NCI-H2171 (cell line): ENCODE measurements around the gene FAM13A.
"Not testable (repeated sequence)": the region's sequence is repeated elsewhere in the genome, so short reads cannot be mapped to it uniquely, and the experiment has no call there.

Experiments used
- DNase-seq: peaks from one replicate; lab custom pipeline; 2025; lab: John Stamatoyannopoulos, UW

The FAM13A gene

GRCh38 chr4:89042055-89042454 lies 14.9 kb downstream of the FAM13A start:
- DNase-seq, result no peak

GRCh38 chr4:89039730-89040338 lies 17.2 kb downstream of the FAM13A start:
- DNase-seq, result no peak

GRCh38 chr4:89036535-89036934 lies 20.4 kb downstream of the FAM13A start:
- no peak for DNase-seq

GRCh38 chr4:89031272-89031671 lies 25.7 kb downstream of the FAM13A start:
- no peak for DNase-seq

GRCh38 chr4:89029591-89029990 lies 27.4 kb downstream of the FAM13A start:
- DNase-seq, result no peak

GRCh38 chr4:89026542-89026941 lies 30.4 kb downstream of the FAM13A start:
- no peak for DNase-seq

GRCh38 chr4:89024051-89024675 lies 32.8 kb downstream of the FAM13A start:
- DNase-seq, result peak; percentile 3

GRCh38 chr4:89023140-89023539 lies 33.8 kb downstream of the FAM13A start:
- no peak for DNase-seq

GRCh38 chr4:89022426-89023128 lies 34.4 kb downstream of the FAM13A start:
- no peak for DNase-seq

- no peak for DNase-seq
These were observed 35.3 kb downstream of the FAM13A start for GRCh38 chr4:89021684-89022083.

GRCh38 chr4:89021062-89021461 lies 35.9 kb downstream of the FAM13A start:
- DNase-seq, result no peak

- not testable (repeated sequence) for DNase-seq
These were observed 42.1 kb downstream of the FAM13A start for GRCh38 chr4:89014897-89015296.

GRCh38 chr4:89009761-89010369 lies 47.1 kb downstream of the FAM13A start:
- DNase-seq, result no peak

- no peak for DNase-seq
These were observed 47.9 kb downstream of the FAM13A start for GRCh38 chr4:89009115-89009514.

- no peak for DNase-seq
These were observed 48.8 kb downstream of the FAM13A start for GRCh38 chr4:89008166-89008565.

- no peak for DNase-seq
These were observed 49.5 kb downstream of the FAM13A start for GRCh38 chr4:89007338-89007939.

- DNase-seq, result no peak
These were observed 50.7 kb downstream of the FAM13A start for GRCh38 chr4:89006307-89006706.

GRCh38 chr4:89005066-89005465 lies 51.9 kb downstream of the FAM13A start:
- not testable (repeated sequence) for DNase-seq

GRCh38 chr4:89001647-89002445 lies 55.1 kb downstream of the FAM13A start:
- peak; percentile 0 for DNase-seq

- peak; percentile 2 for DNase-seq
These were observed 56.1 kb downstream of the FAM13A start for GRCh38 chr4:89000844-89001360.

GRCh38 chr4:89000382-89000781 lies 56.6 kb downstream of the FAM13A start:
- DNase-seq, result no peak
